GM12801 (cell line): ENCODE measurements around the gene LTB.

Experiments
- CTCF ChIP-seq: IDR thresholded peaks from one replicate; pipeline ENCODE4 v1.5.1; 2011; ENCODE audit warnings: control low read depth; ENCODE audit not compliant: insufficient read length; ENCODE audit errors: extremely low read depth

Gene LTB

DNA sequence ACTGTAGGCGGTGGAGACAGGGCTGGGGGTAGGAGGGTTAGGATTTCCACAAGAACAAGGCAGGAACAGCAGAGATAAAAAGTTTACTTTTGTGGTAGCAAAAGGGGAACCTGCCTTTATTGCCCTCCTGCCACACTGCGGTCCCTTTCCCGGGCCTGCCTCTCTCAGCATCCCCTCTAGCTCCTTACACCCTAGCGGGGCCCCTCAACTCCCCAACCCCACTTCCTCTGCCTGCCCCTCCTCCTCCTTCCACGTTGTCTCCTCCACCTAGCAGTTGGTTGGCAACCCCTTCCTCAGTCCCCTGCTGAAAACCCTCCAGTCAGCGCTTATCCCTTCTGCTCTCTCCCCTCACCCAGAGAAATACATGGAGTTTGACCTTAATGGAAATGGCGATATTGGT is 33.5 kb upstream of the LTB start:
- TF ChIP-seq CTCF, result no peak

GRCh38 chr6:31614684-31615578 is 32.7 kb upstream of the LTB start, which contains the start of gene AIF1:
Gene AIF1, plus strand, starts transcription at chr6:31615234. Its CDS starts 96 bp downstream, at chr6:31615330.
- TF ChIP-seq CTCF, result no peak

GRCh38 chr6:31614075-31614619 is 31.9 kb upstream of the LTB start:
- no peak for TF ChIP-seq CTCF

GRCh38 chr6:31610968-31611367 is 28.7 kb upstream of the LTB start:
- no peak for TF ChIP-seq CTCF

DNA sequence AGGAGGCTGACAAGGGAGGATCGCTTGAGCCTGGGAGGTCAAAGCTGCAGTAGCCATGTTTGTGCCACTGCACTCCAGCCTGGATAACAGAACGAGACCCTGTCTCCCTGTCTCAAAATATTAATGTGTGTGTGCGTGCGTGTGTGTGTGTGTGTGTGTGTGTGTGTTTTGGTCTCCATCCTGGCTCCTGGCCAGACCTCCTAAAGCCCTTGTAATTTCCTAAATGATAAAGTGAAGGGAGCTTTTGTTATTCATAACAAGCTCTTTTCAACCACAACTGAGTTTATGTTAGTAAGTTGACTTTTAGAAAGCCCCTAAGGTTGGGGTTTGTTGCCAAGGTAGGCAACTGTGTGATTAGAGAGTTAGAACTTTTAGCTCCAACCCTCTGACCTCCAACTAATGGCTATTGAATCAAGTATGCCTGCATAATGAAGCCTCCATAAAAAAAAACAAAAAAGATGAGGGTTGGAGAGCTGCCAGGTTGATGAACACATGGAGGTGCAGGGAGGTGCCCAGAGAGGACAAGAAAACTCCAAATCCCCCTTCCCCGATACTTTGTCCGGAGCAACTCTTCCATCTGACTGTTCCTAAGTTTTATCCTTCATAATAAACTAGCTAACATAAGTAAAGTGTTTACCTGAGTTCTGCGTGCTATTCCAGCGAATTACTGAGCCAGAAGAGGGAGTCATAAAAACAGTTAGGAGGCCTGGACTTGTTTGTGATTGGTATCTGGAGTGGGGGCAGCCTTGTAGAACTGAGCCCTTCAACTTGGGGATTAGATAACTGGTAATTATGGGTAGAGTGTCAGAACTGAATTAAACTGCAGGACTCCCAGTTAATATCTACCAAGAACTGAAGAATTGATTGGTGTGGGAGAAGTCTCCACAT is 27.5 kb upstream of the LTB start:
- TF ChIP-seq CTCF, result no peak

DNA sequence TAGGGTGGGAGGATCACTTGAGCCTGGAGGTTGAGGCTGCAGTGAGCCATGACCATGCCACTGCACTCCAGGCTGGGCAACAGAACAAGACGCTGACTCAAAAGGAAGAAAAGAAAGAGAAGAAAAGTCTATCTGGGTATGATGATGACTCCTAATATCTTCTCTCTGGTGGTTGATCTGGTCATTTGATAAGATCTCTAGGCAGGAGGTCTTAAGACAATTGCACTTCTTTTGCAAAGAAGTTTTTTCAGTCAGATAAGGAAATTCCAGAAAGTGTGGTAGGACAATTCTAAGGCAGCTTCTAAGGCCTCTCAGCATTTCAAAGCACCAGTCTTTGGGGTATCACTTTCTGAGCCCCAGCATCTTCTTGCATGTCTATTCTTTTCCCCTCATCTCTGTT is 25.1 kb upstream of the LTB start:
- TF ChIP-seq CTCF, result no peak

- no peak for TF ChIP-seq CTCF
Measured at GRCh38 chr6:31597006-31597405, 14.8 kb upstream of the LTB start.
